AG09309 (cell line): ENCODE measurements around the gene ABHD1.
"Not testable (repeated sequence)": the region's sequence is repeated elsewhere in the genome, so short reads cannot be mapped to it uniquely, and the experiment has no call there.

Experiments used
- DNase-seq: peaks from one replicate; pipeline ENCODE4 v3.0.0-alpha.2; 2010; ENCODE audit warnings: low read depth
- H3K4me3 ChIP-seq: 2 replicates; pipeline ENCODE4 v1.5.1; 2011; ENCODE audit warnings: mild to moderate bottlenecking, low read depth, low read length, moderate library complexity; ENCODE audit not compliant: control insufficient read depth
- CTCF ChIP-seq: IDR thresholded peaks from 2 replicates; pipeline ENCODE4 v1.5.1; 2011; ENCODE audit warnings: mild to moderate bottlenecking, low read depth, low read length, inconsistent platforms; ENCODE audit not compliant: insufficient read depth, control insufficient read depth; ENCODE audit errors: missing control alignments

The ABHD1 gene

GRCh38 chr2:27123302-27124150 is at the start of gene ABHD1:
TSS of gene ABHD1 (plus strand) at chr2:27123815. CDS start at chr2:27123949, 134 bp downstream.
- DNase-seq = no peak
- H3K4me3 ChIP-seq = peak within 1 kb of the TSS; percentile 55
- TF ChIP-seq CTCF = no peak

GRCh38 chr2:27074738-27075565 is 48.7 kb upstream of the ABHD1 start:
- DNase-seq = no peak
- no peak for TF ChIP-seq CTCF
- no peak overlapping the region for H3K4me3 ChIP-seq

GRCh38 chr2:27075566-27075871 is 48.1 kb upstream of the ABHD1 start:
- not testable (repeated sequence) for H3K4me3 ChIP-seq, DNase-seq

GRCh38 chr2:27076323-27076722 is 47.3 kb upstream of the ABHD1 start:
- no peak for TF ChIP-seq CTCF
- no peak for DNase-seq
- H3K4me3 ChIP-seq = no peak overlapping the region

GRCh38 chr2:27077231-27077630 is 46.4 kb upstream of the ABHD1 start:
- DNase-seq = no peak
- no peak overlapping the region for H3K4me3 ChIP-seq
- no peak for TF ChIP-seq CTCF

GRCh38 chr2:27078267-27079194 is 45.1 kb upstream of the ABHD1 start, which contains the start of gene EMILIN1:
TSS of gene EMILIN1 (plus strand) at chr2:27078615. CDS start at chr2:27079066, 451 bp downstream.
- peak; percentile 89 for DNase-seq
- peak within 1 kb of the TSS; percentile 92 for H3K4me3 ChIP-seq
- TF ChIP-seq CTCF = no peak
